ENCODE data around the gene PRX.
"Not testable (repeated sequence)": the region's sequence is repeated elsewhere in the genome, so short reads cannot be mapped to it uniquely, and the experiment has no call there.

The PRX gene

GRCh38 chr19:40433391-40434216, 20.4 kb upstream of the PRX start:
- peak; percentile 86 for DNase-seq

- not testable (repeated sequence) for DNase-seq
Measured at GRCh38 chr19:40432760-40433159, 19.6 kb upstream of the PRX start.

GRCh38 chr19:40431698-40432097, 18.5 kb upstream of the PRX start:
- DNase-seq: no peak

GRCh38 chr19:40430242-40430641, 17.1 kb upstream of the PRX start:
- DNase-seq: not testable (repeated sequence)

- not testable (repeated sequence) for DNase-seq
Measured at GRCh38 chr19:40428197-40428596, 15.0 kb upstream of the PRX start.

GRCh38 chr19:40425450-40426287, 12.5 kb upstream of the PRX start, which contains the start of gene SERTAD1:
TSS of gene SERTAD1 (minus strand) at chr19:40425992. CDS start at chr19:40423546, 2,446 bp downstream.
- DNase-seq: peak; percentile 99

- peak; percentile 42 for DNase-seq
Measured at GRCh38 chr19:40424637-40425449, 11.7 kb upstream of the PRX start.

- DNase-seq: no peak
Measured at GRCh38 chr19:40423938-40424337, 10.8 kb upstream of the PRX start.

- DNase-seq: no peak
Measured at GRCh38 chr19:40422748-40423566, 9.8 kb upstream of the PRX start.

- DNase-seq: no peak
Measured at GRCh38 chr19:40421993-40422747, 9.0 kb upstream of the PRX start.

GRCh38 chr19:40420766-40421765, 7.9 kb upstream of the PRX start:
- peak; percentile 94 for DNase-seq

GRCh38 chr19:40420451-40420765, 7.2 kb upstream of the PRX start:
- no peak for DNase-seq

- no peak for DNase-seq
Measured at GRCh38 chr19:40419780-40420179, 6.6 kb upstream of the PRX start.

- DNase-seq: no peak
Measured at GRCh38 chr19:40419066-40419612, 6.0 kb upstream of the PRX start.

GRCh38 chr19:40418040-40418439, 4.9 kb upstream of the PRX start:
- DNase-seq: no peak

GRCh38 chr19:40417643-40417981, 4.4 kb upstream of the PRX start:
- no peak for DNase-seq

- DNase-seq: no peak
Measured at GRCh38 chr19:40416918-40417642, 3.9 kb upstream of the PRX start.

GRCh38 chr19:40415768-40416167, 2.6 kb upstream of the PRX start:
- DNase-seq: no peak

Measured in retina (tissue), 1 donor.